Neutrophil (primary cell): ENCODE measurements around the gene DLG5.

Source experiments
- H3K27ac ChIP-seq: fragments of 200-600 bp; sonication (generic); 2 replicates; pipeline ENCODE4 v1.5.1; 2016; ENCODE audit warnings: mild to moderate bottlenecking, moderate library complexity
- H3K27me3 ChIP-seq: fragments of 200-600 bp; sonication (generic); 2 replicates; pipeline ENCODE4 v1.6.0; 2016; ENCODE audit warnings: mild to moderate bottlenecking
- H3K36me3 ChIP-seq: fragments of 200-600 bp; sonication (generic); 2 replicates; pipeline ENCODE4 v1.5.1; 2017
- H3K4me1 ChIP-seq, 2 experiments: fragments of 200-600 bp in 1 of 2; sonication (generic) in 1 of 2; 1 replicate in 1 of 2; 2 replicates in 1 of 2; pipeline versions ENCODE4 v1.5.1 to v1.6.1; 2013 to 2016; ENCODE audit warnings: low read depth in 1 of 2, low read length in 1 of 2, mild to moderate bottlenecking in 1 of 2, moderate library complexity in 1 of 2; ENCODE audit not compliant: control insufficient read depth in 1 of 2, insufficient read depth in 1 of 2
- H3K4me3 ChIP-seq, 2 experiments: fragments of 200-600 bp in 1 of 2; sonication (generic) in 1 of 2; 1 replicate in 1 of 2; 2 replicates in 1 of 2; pipeline ENCODE4 v1.5.1; 2013 to 2016; ENCODE audit warnings: low read depth in 1 of 2, low read length in 1 of 2, mild to moderate bottlenecking in 1 of 2, moderate library complexity in 1 of 2
- H3K9me3 ChIP-seq: fragments of 200-600 bp; sonication (generic); 2 replicates; pipeline ENCODE4 v1.5.1; 2016
- CTCF ChIP-seq: fragments of 200-600 bp; sonication (generic); IDR thresholded peaks from 2 replicates; pipeline ENCODE4 v1.5.1; 2016; ENCODE audit warnings: antibody characterized with exemption

Gene DLG5

GRCh38 chr10:77965294-77965693, 38.7 kb upstream of the DLG5 start:
- Histone ChIP-seq H3K4me3 (no peak overlapping the region), H3K4me1 (no peaks in the 10 kb centered on the region), H3K9me3 (no peaks in the 10 kb centered on the region), H3K27me3 (no peaks in the 10 kb centered on the region), H3K36me3 (no peaks in the 10 kb centered on the region), H3K27ac (no peak overlapping the region)
- no peak for TF ChIP-seq CTCF

GRCh38 chr10:77964811-77965210, 38.3 kb upstream of the DLG5 start:
- Histone ChIP-seq H3K27me3 (no peaks in the 10 kb centered on the region), H3K36me3 (no peaks in the 10 kb centered on the region), H3K4me3 (no peak overlapping the region), H3K4me1 (no peaks in the 10 kb centered on the region), H3K27ac (no peak overlapping the region), H3K9me3 (no peaks in the 10 kb centered on the region)
- TF ChIP-seq CTCF, result no peak

- Histone ChIP-seq H3K36me3 (no peaks in the 10 kb centered on the region), H3K27ac (no peak overlapping the region), H3K9me3 (no peaks in the 10 kb centered on the region), H3K4me3 (no peak overlapping the region), H3K4me1 (no peaks in the 10 kb centered on the region), H3K27me3 (no peaks in the 10 kb centered on the region)
- TF ChIP-seq CTCF, result no peak
These were observed 37.3 kb upstream of the DLG5 start for GRCh38 chr10:77963901-77964300.

- Histone ChIP-seq H3K9me3 (no peaks in the 10 kb centered on the region), H3K36me3 (no peaks in the 10 kb centered on the region), H3K4me1 (no peaks in the 10 kb centered on the region), H3K27me3 (no peaks in the 10 kb centered on the region), H3K4me3 (no peak overlapping the region), H3K27ac (no peak overlapping the region)
- no peak for TF ChIP-seq CTCF
These were observed 36.0 kb upstream of the DLG5 start for GRCh38 chr10:77962350-77963146.

- no peak overlapping the region for H3K4me3 ChIP-seq
- no peaks in the 10 kb centered on the region for H3K9me3 ChIP-seq
- H3K27me3 ChIP-seq, result no peaks in the 10 kb centered on the region
- no peak for TF ChIP-seq CTCF
- no peak overlapping the region for H3K27ac ChIP-seq
- H3K36me3 ChIP-seq, result no peaks in the 10 kb centered on the region
- no peaks in the 10 kb centered on the region for H3K4me1 ChIP-seq
These were observed 35.1 kb upstream of the DLG5 start for GRCh38 chr10:77961668-77962067.
